HG02678 (cell line): Measurements from ENCODE around the gene CD3G.

Experiments used
- ATAC-seq: cut with Tn5 transposase; IDR thresholded peaks from one replicate; pipeline ENCODE4 v1.9.1; 2021; ENCODE audit warnings: mild to moderate bottlenecking, moderate library complexity; ENCODE audit not compliant: unreplicated experiment

Gene CD3G

DNA sequence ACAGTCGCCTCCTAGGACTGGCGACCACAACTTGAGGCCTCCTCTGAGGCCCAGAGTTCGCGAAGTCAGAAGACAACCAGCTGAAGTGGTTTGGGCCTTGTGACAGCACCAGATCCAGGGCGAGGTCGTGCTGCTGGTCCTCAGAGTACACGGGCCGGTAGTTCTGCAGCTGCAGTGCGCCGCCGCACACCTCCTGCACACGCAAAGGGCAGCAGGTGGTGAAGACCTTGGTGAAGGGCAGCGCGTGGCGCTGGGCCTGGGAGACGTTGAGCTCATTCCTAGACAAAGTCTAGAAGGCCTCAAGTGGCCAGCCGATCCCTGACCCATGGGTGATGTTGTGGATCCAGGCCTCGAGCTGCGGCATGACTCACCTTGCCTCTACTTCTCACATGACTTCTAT lies 21.4 kb upstream of the CD3G start:
- no peak for ATAC-seq

DNA sequence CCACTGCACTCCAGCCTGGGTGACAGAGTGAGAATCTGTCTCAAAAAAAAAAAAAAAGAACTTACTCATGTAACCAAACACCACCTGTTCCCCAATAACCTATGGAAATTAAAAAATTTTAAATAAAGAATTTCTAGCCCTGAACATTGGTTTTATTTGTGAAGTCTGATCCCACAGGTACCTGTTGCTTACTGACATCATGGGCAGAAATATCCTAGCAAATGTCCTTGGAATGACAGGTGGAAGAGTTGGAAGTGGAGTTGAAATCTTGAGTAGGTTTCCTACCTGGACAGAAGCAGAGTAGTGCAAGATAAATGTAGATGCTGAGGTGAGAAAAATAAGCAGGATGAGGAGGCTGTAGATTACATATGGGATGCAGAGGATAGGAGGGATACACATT lies 18.9 kb upstream of the CD3G start:
- ATAC-seq, result no peak

DNA sequence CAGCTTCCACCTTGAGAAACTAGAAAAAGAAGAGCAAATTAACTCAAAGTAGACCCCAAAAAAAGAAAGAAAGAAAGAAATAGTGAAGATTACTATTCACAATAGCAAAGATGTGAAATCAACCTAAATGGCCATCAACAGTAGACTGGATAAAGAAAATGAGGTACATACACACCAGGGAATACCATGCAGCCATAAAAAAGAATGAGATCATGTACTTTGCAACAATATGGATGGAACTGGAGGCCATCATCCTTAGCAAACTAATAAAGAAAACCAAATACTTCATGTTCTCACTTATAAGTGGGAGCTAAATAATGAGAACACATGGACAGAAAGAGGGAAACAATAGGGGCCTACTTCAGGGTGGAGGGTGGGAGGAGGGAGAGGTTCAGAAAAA lies 15.4 kb upstream of the CD3G start:
- no peak for ATAC-seq

GRCh38 chr11:118334745-118335144 lies 9.4 kb upstream of the CD3G start:
- no peak for ATAC-seq

DNA sequence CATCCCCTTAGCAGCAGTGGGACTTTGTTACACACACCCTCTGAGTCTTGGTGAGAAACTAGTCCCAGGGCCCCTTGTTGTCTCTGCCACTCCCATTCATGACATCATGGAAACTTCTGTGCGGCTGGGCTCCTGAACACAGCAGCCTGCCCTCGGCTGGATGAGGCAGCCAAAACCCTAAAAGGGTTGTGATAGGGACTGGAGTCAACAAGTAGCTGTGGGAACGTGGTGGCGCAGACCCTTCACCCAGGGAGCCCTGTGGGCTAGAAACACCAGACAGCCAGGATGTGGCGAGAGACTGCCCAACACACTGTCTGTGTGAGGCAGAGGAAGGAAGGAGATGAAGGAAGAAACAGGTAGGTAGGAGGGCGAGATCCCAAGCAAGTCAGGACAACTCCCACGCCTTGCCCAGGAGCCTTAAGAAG lies 5.5 kb upstream of the CD3G start:
- no peak for ATAC-seq

GRCh38 chr11:118339281-118339961 lies 4.7 kb upstream of the CD3G start:
- ATAC-seq, result no peak

DNA sequence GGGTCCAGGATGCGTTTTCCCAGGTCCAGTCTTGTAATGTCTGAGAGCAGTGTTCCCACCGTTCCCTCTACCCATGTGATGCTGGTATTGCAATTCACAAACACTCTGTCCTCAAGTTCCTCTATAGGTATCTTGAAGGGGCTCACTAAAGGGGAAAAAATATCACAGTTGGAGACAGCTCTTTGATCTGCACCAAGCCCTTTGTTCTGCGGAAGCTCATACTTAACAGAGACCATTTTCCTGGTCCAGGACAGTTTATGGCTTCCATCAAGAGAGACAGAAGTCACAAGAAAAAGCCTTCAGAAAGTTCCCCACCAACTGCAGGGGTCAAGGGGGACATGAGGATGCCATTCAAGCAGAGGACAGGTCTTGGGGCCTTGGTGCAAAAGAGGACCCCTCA lies 3.7 kb upstream of the CD3G start:
- no peak for ATAC-seq

GRCh38 chr11:118341261-118341660 lies 2.9 kb upstream of the CD3G start:
- ATAC-seq, result no peak

GRCh38 chr11:118341815-118342489 lies 2.2 kb upstream of the CD3G start:
- ATAC-seq, result no peak

- no peak for ATAC-seq
These were observed 1.5 kb upstream of the CD3G start, which contains the start of gene CD3D for GRCh38 chr11:118342503-118343161. Gene CD3D (minus strand): TSS chr11:118342705. CDS start chr11:118342607, 98 bp downstream.

- ATAC-seq, result no peak
These were observed 896 bp upstream of the CD3G start for GRCh38 chr11:118343248-118343647.

DNA sequence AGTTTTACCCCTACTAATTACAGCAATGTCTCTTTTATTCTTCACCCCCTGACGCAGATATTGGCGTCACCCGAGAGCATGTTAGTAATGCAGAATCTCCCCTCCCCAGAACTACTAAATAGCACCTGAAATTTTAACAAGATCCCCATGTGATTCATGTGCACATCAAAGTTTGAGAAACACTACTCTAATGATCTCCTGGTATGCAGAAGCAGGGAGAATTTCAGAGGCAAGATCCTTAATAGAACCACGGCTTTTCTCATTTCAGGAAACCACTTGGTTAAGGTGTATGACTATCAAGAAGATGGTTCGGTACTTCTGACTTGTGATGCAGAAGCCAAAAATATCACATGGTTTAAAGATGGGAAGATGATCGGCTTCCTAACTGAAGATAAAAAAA lies 5.3 kb downstream of the CD3G start:
- no peak for ATAC-seq

DNA sequence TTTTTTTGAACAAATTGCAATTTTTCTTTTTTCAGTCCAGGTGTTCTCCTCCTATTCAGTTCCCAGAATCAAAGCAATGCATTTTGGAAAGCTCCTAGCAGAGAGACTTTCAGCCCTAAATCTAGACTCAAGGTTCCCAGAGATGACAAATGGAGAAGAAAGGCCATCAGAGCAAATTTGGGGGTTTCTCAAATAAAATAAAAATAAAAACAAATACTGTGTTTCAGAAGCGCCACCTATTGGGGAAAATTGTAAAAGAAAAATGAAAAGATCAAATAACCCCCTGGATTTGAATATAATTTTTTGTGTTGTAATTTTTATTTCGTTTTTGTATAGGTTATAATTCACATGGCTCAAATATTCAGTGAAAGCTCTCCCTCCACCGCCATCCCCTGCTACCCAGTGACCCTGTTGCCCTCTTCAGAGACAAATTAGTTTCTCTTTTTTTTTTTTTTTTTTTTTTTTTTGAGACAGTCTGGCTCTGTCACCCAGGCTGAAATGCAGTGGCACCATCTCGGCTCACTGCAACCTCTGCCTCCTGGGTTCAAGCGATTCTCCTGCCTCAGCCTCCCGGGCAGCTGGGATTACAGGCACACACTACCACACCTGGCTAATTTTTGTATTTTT lies 9.1 kb downstream of the CD3G start:
- ATAC-seq, result no peak

DNA sequence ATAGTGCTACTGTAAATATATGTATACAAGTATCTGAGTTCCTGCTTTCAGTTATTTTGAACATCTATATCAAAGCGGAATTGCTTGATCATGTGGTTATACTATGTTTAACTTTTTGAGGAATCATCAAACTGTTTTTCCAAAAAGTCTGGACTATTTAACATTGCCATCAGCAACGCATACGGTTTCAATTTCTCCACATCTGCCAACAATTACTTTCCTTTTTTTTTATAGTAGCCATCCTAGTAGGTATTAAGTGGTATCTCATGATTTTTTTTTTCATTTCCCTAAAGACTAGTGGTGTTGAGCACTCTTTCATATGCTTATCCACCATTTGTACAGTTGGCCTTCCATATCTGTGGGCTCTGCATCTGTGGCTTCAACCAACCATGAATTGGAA lies 13.9 kb downstream of the CD3G start:
- no peak for ATAC-seq

- ATAC-seq, result peak; percentile 92
These were observed 15.3 kb downstream of the CD3G start, which contains the start of gene UBE4A for GRCh38 chr11:118359295-118359958. Gene UBE4A (plus strand): TSS chr11:118359600. CDS start chr11:118365081, 5,481 bp downstream.

- no peak for ATAC-seq
These were observed 20.9 kb downstream of the CD3G start for GRCh38 chr11:118364956-118365615.

- no peak for ATAC-seq
These were observed 22.1 kb downstream of the CD3G start for GRCh38 chr11:118366287-118366686.

DNA sequence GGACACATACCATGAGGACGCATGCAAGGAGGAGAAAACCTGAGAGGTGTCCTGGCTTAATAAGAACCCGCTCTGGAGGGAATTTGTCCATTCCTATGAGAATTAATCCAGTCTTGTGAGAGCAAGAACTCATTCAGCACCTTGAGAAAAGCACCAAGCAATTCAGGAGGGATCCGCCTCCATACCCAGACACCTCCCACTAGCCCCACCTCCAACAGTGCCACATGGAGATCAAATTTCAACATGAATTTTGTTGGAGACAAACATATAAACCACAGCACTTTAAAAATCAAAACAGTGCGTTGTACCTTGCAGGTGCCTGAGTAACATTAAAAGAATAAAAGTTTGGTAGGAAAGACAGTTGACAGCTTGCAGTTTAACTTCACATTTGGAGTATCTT lies 26.6 kb downstream of the CD3G start:
- no peak for ATAC-seq

GRCh38 chr11:118373263-118373662 lies 29.1 kb downstream of the CD3G start:
- ATAC-seq, result no peak

- no peak for ATAC-seq
These were observed 29.7 kb downstream of the CD3G start for GRCh38 chr11:118373871-118374270.
